ENCODE data around the gene TRPM2. TPM values are rescaled to one million over a fixed set of nuclear protein-coding genes. Genes with fewer than 3 reads are reported as not detected.

Gene TRPM2
- total RNA-seq, 1 donor from 2014 or later: not detected

DNA sequence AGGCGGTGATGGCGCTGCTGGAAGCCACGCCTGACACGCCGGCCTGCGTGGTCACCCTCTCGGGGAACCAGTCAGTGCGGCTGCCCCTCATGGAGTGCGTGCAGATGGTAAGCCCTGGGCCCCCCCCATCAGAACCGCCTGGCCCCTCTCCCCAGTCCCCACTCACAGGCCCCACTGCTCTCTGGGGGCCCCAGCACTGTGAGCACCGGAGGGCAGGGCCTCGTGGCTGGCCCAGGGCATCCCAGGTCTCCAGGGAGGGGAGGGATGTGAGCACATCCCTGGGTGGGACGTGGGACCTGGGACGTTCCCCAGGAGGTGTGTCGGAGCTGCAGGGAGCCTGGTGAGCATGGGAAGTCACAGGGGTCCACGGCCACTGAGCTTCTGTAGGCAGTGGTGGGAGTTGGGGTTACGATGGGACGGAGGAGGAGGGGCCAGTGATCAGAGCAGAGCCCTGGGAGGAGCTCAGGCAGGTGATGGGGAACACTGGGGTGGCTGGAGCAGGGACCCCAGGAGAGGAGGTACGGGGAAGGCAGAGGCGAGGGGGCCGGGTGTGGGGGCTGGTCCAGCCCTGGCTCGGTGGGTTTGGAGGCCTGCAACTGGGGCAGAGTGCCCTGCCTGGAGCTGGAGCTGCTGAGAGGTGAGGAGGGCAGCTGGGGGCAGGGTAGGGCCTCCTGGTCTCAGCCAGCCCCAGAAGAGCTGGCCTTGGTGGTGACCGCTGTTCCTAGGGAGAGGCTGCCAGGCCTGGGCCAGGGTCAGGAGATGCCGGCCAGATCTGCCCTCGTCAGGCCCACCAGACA is 34.7 kb upstream of the TRPM2 start:
- TF ChIP-seq, protein P1, sequence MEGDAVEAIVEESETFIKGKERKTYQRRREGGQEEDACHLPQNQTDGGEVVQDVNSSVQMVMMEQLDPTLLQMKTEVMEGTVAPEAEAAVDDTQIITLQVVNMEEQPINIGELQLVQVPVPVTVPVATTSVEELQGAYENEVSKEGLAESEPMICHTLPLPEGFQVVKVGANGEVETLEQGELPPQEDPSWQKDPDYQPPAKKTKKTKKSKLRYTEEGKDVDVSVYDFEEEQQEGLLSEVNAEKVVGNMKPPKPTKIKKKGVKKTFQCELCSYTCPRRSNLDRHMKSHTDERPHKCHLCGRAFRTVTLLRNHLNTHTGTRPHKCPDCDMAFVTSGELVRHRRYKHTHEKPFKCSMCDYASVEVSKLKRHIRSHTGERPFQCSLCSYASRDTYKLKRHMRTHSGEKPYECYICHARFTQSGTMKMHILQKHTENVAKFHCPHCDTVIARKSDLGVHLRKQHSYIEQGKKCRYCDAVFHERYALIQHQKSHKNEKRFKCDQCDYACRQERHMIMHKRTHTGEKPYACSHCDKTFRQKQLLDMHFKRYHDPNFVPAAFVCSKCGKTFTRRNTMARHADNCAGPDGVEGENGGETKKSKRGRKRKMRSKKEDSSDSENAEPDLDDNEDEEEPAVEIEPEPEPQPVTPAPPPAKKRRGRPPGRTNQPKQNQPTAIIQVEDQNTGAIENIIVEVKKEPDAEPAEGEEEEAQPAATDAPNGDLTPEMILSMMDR (IDR thresholded peaks at IDR 0.05): no peak
- H3K27ac Mint-ChIP-seq (ENCODE audit: unreplicated experiment): no peak overlapping the region
- no peak overlapping the region for H3K4me3 Mint-ChIP-seq (ENCODE audit: unreplicated experiment)
- H3K27me3 Mint-ChIP-seq (ENCODE audit: unreplicated experiment): no peaks in the 10 kb centered on the region
- peaks cover 3% of the 10 kb centered on the region for H3K36me3 Mint-ChIP-seq (ENCODE audit: unreplicated experiment)
- no peaks in the 10 kb centered on the region for H3K9me3 Mint-ChIP-seq (ENCODE audit: unreplicated experiment)
- H3K4me1 Mint-ChIP-seq (ENCODE audit: unreplicated experiment): no peaks in the 10 kb centered on the region
- DNase-seq (ENCODE audit: extremely low spot score, unreplicated experiment): no peak

DNA sequence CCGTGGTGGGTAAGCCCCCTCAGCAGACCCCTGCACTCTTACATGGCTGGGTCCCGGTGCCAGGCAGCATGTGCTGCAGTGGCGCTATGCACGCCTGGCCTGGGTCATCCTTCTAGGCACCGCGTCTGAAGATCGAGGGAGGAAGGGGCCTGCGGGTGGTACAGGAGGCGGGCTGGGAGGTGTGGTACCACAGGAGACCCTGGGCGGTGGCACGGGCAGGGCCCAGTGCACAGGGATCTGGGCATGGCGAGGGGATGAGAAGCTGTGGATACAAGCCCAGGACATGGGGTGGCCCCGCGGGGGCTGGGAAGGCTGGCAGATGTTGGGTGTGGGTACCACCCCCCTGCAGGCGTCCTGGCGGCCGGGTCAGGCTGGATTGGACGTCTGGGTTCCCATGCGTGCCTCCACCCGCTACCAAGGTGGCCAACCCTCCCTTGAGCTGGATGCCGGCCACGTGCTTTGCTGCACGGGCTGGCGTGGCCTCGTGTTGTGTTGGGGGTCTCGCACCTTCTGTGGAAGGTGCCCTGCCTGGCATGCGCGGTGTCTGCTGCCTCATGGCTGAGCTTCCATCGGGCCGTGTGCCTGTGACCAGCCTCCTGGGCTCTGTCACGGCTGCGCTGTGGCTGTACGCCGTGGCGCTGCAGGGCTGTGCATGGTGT is 33.9 kb upstream of the TRPM2 start:
- Mint-ChIP-seq H3K9me3 (ENCODE audit: unreplicated experiment) (no peaks in the 10 kb centered on the region), H3K36me3 (ENCODE audit: unreplicated experiment) (peaks cover 3% of the 10 kb centered on the region), H3K27ac (ENCODE audit: unreplicated experiment) (no peak overlapping the region), H3K27me3 (ENCODE audit: unreplicated experiment) (no peaks in the 10 kb centered on the region), H3K4me1 (ENCODE audit: unreplicated experiment) (no peaks in the 10 kb centered on the region), H3K4me3 (ENCODE audit: unreplicated experiment) (no peak overlapping the region)
- DNase-seq (ENCODE audit: extremely low spot score, unreplicated experiment): no peak
- TF ChIP-seq, protein P1 (IDR thresholded peaks at IDR 0.05): no peak

DNA sequence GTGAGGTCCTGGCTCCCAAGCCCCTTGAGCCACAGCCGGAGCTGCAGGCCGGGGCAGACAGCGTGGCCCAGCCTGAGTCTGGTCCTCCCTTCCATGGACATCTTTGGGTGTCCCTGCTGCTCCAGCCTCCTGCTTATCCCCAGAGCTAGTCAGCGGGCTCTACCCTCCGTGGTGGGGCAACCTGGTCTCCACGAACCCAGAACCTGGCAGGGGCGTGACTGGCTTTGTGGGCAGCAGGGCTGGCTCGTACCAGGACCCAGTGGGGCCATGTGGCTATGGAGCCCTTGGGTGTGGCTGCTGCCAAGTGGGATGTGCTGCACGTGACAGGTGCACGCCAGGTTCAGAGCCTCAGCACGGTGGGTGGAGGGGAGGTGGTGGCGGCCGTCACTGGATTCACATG is 32.6 kb upstream of the TRPM2 start:
- Mint-ChIP-seq H3K4me1 (ENCODE audit: unreplicated experiment) (no peaks in the 10 kb centered on the region), H3K9me3 (ENCODE audit: unreplicated experiment) (no peaks in the 10 kb centered on the region), H3K36me3 (ENCODE audit: unreplicated experiment) (peaks cover 3% of the 10 kb centered on the region), H3K27me3 (ENCODE audit: unreplicated experiment) (no peaks in the 10 kb centered on the region), H3K27ac (ENCODE audit: unreplicated experiment) (no peak overlapping the region), H3K4me3 (ENCODE audit: unreplicated experiment) (no peak overlapping the region)
- TF ChIP-seq, protein P1 (IDR thresholded peaks at IDR 0.05): no peak
- DNase-seq (ENCODE audit: extremely low spot score, unreplicated experiment): no peak

DNA sequence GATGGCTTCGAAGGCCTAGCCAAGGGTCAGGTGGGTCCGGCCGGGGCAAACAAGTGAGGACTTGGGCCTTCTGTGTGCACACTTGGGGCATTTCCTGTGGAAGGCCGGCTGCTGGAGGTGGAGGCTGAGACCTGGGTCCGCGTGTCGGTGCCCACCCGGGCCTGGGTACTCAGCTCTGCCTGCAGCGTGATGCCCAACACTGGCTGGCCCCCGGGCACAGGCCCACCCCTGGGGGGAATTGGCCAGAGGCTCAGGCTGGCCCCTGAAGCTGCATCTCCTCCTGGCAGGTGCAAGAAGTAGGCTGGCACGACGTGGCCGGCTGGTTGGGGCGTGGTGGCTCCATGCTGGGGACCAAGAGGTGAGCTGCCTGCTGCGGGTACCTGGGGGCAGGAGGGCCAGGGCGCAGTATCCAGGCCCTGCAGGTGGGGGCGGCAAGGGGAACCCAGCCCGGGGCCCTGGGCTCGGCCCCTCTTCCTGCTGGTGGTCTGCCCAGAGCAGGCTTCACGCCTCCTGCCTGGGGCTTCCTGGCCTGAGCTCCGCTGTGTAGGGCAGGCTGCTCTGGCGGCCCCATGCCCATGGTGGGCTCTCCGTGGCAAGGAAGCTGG is 31.5 kb upstream of the TRPM2 start:
- H3K4me3 Mint-ChIP-seq (ENCODE audit: unreplicated experiment): no peak overlapping the region

More for the DNA sequence above, 31.5 kb upstream of the TRPM2 start:
- Mint-ChIP-seq H3K36me3 (ENCODE audit: unreplicated experiment) (peaks cover 3% of the 10 kb centered on the region), H3K27ac (ENCODE audit: unreplicated experiment) (no peak overlapping the region), H3K9me3 (ENCODE audit: unreplicated experiment) (no peaks in the 10 kb centered on the region), H3K27me3 (ENCODE audit: unreplicated experiment) (no peaks in the 10 kb centered on the region), H3K4me1 (ENCODE audit: unreplicated experiment) (no peaks in the 10 kb centered on the region)
- no peak for DNase-seq (ENCODE audit: extremely low spot score, unreplicated experiment)
- TF ChIP-seq, protein P1 (IDR thresholded peaks at IDR 0.05): no peak

Measured in osteocyte (in vitro differentiated cells).